GM18505 (cell line): ENCODE data around the gene BCL2.
A peak's percentile ranks its signal among the peaks of the same experiment; 100 is the strongest.

Source experiments
- ATAC-seq: cut with Tn5 transposase; IDR thresholded peaks from one replicate; pipeline ENCODE4 v1.9.1; 2021; ENCODE audit not compliant: unreplicated experiment
- POLR2A ChIP-seq: IDR thresholded peaks from 4 replicates; pipeline ENCODE4 v1.6.1; 2011; ENCODE audit warnings: borderline replicate concordance; ENCODE audit not compliant: insufficient read depth, insufficient read length; ENCODE audit errors: extremely low read depth

The BCL2 gene

GRCh38 chr18:63085611-63086010, 234.0 kb downstream of the BCL2 start:
- no peak for TF ChIP-seq POLR2A
- ATAC-seq, result no peak

GRCh38 chr18:63084219-63084618, 235.3 kb downstream of the BCL2 start:
- ATAC-seq, result no peak
- no peak for TF ChIP-seq POLR2A

GRCh38 chr18:63083555-63083954, 236.0 kb downstream of the BCL2 start:
- no peak for ATAC-seq
- TF ChIP-seq POLR2A, result no peak

GRCh38 chr18:63083020-63083531, 236.5 kb downstream of the BCL2 start:
- no peak for ATAC-seq
- TF ChIP-seq POLR2A, result no peak

- TF ChIP-seq POLR2A, result no peak
- ATAC-seq, result no peak
These were observed 237.1 kb downstream of the BCL2 start for GRCh38 chr18:63082366-63083019.

- peak; percentile 32 for ATAC-seq
- TF ChIP-seq POLR2A, result no peak
These were observed 240.5 kb downstream of the BCL2 start for GRCh38 chr18:63079114-63079513.

GRCh38 chr18:63078471-63078870, 241.1 kb downstream of the BCL2 start:
- peak; percentile 92 for ATAC-seq
- TF ChIP-seq POLR2A, result no peak

- ATAC-seq, result no peak
- TF ChIP-seq POLR2A, result no peak
These were observed 244.6 kb downstream of the BCL2 start for GRCh38 chr18:63074981-63075404.

- TF ChIP-seq POLR2A, result no peak
- ATAC-seq, result no peak
These were observed 246.1 kb downstream of the BCL2 start for GRCh38 chr18:63073481-63073880.
